GM12891 (cell line): Measurements from ENCODE around the gene DMXL1.

ENCODE experiments used
- PAX5 ChIP-seq: IDR thresholded peaks from 2 replicates; pipeline ENCODE4 v1.6.1; 2011; ENCODE audit warnings: low read length, moderate library complexity, mild to moderate bottlenecking; ENCODE audit not compliant: insufficient read depth, severe bottlenecking
- POLR2A ChIP-seq: IDR thresholded peaks from 2 replicates; pipeline ENCODE4 v1.6.1; 2011; ENCODE audit warnings: low read depth, low read length, control low read depth
- POLR2AphosphoS5 ChIP-seq: IDR thresholded peaks from 2 replicates; pipeline ENCODE4 v1.6.1; 2011; ENCODE audit warnings: low read depth, low read length, control low read depth
- POU2F2 ChIP-seq: IDR thresholded peaks from 2 replicates; pipeline ENCODE4 v1.6.1; 2011; ENCODE audit warnings: low read depth, mild to moderate bottlenecking, control low read depth, low read length, moderate library complexity
- SPI1 ChIP-seq: IDR thresholded peaks from 2 replicates; pipeline ENCODE4 v1.6.1; 2011; ENCODE audit warnings: low read depth, low read length, control low read depth
- TAF1 ChIP-seq: IDR thresholded peaks from 2 replicates; pipeline ENCODE4 v1.6.1; 2011; ENCODE audit warnings: low read depth, low read length, control low read depth

DNA sequence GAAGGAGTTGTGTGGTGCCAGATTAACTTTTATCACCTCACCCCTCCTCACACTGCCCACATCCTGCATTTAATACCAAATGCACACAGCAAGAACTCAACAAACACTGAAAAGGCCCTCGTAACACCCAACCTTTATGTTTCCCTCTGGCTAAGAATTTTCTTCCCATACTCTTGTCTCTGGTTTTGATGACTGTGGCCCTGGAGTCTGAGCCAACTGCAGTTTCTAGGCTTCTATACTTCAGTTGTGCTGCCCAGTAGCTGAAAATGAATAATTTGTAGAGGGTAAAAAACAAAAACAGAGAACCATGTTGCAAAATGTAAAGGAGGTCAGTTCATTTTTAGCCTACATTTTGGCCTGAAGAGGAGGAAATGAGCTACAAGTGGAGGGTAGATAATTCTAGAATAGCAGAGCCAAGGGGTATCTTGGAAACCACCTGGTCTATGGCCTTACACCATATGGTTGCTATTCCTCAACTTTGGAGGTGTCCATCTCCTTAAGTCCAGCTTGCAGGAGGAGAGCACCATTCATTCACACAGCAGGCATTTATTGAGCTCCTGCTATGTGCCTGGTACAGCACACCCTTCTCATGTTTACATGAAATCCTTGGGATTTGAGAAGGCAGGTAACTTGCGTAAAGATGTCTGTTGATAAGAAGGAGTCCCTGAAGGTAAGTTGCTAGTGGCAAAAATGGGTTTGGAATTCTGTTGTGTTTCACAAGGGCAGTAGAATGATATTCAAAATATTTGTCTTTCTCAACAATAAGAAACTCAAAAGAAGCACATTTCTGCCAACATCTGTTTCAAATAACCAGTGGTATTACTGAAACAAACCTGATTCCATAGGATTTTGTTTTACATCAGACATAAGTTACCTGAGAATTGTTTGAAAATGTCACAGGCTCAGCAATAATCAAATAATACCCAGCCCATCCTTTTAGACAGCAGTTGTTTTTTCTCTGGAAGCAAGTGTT lies 201.2 kb downstream of the DMXL1 start:
- TF ChIP-seq POLR2AphosphoS5 (no peak), POLR2A (no peak), PAX5 (no peak), TAF1 (no peak), POU2F2 (no peak), SPI1 (no peak)
